KOPT-K1 (cell line): ENCODE results near the gene CDCP1.

Source experiments
- H3K27ac ChIP-seq: fragments of 200-600 bp; sonication (generic); 2 replicates; pipeline ENCODE4 v1.5.1; 2016; ENCODE audit warnings: antibody characterized with exemption, mild to moderate bottlenecking, low read depth, low read length; ENCODE audit not compliant: poor library complexity, severe bottlenecking
- H3K36me3 ChIP-seq: fragments of 200-600 bp; sonication (generic); 2 replicates; pipeline ENCODE4 v1.5.1; 2017; ENCODE audit warnings: antibody characterized with exemption, mild to moderate bottlenecking, low read length, moderate library complexity; ENCODE audit not compliant: insufficient read depth
- H3K9me3 ChIP-seq: fragments of 200-600 bp; sonication (generic); 2 replicates; pipeline ENCODE4 v1.5.1; 2017; ENCODE audit warnings: antibody characterized with exemption, low read length, mild to moderate bottlenecking; ENCODE audit not compliant: insufficient read depth, poor library complexity, severe bottlenecking

Gene CDCP1

GRCh38 chr3:45145681-45146614 lies at the start of gene CDCP1:
Gene CDCP1 (minus strand): TSS chr3:45146378. CDS start chr3:45146287, 91 bp downstream.
- peaks cover 30% of the 10 kb centered on the region for H3K9me3 ChIP-seq
- H3K36me3 ChIP-seq: no peaks in the 10 kb centered on the region
- no peak within 1 kb of the TSS for H3K27ac ChIP-seq

GRCh38 chr3:45194791-45195190 lies 48.6 kb upstream of the CDCP1 start:
- Histone ChIP-seq H3K27ac (no peak overlapping the region), H3K9me3 (no peaks in the 10 kb centered on the region), H3K36me3 (no peaks in the 10 kb centered on the region)

GRCh38 chr3:45191924-45192417 lies 45.8 kb upstream of the CDCP1 start:
- no peaks in the 10 kb centered on the region for H3K36me3 ChIP-seq
- H3K9me3 ChIP-seq: no peaks in the 10 kb centered on the region
- H3K27ac ChIP-seq: no peak overlapping the region

- Histone ChIP-seq H3K27ac (no peak overlapping the region), H3K36me3 (no peaks in the 10 kb centered on the region), H3K9me3 (no peaks in the 10 kb centered on the region)
Measured at GRCh38 chr3:45191424-45191823, 45.2 kb upstream of the CDCP1 start.

- no peaks in the 10 kb centered on the region for H3K36me3 ChIP-seq
- H3K27ac ChIP-seq: no peak overlapping the region
- H3K9me3 ChIP-seq: no peaks in the 10 kb centered on the region
Measured at GRCh38 chr3:45188719-45189659, 42.8 kb upstream of the CDCP1 start.

GRCh38 chr3:45187694-45188141 lies 41.5 kb upstream of the CDCP1 start:
- no peaks in the 10 kb centered on the region for H3K36me3 ChIP-seq
- H3K27ac ChIP-seq: no peak overlapping the region
- no peaks in the 10 kb centered on the region for H3K9me3 ChIP-seq

- Histone ChIP-seq H3K9me3 (no peaks in the 10 kb centered on the region), H3K36me3 (no peaks in the 10 kb centered on the region), H3K27ac (no peak overlapping the region)
Measured at GRCh38 chr3:45186871-45187270, 40.7 kb upstream of the CDCP1 start.

GRCh38 chr3:45185461-45185860 lies 39.3 kb upstream of the CDCP1 start:
- H3K9me3 ChIP-seq: no peaks in the 10 kb centered on the region
- no peaks in the 10 kb centered on the region for H3K36me3 ChIP-seq
- no peak overlapping the region for H3K27ac ChIP-seq

- Histone ChIP-seq H3K27ac (no peak overlapping the region), H3K9me3 (no peaks in the 10 kb centered on the region), H3K36me3 (no peaks in the 10 kb centered on the region)
Measured at GRCh38 chr3:45185052-45185451, 38.9 kb upstream of the CDCP1 start.

GRCh38 chr3:45183872-45184262 lies 37.7 kb upstream of the CDCP1 start:
- Histone ChIP-seq H3K27ac (no peak overlapping the region), H3K36me3 (no peaks in the 10 kb centered on the region), H3K9me3 (no peaks in the 10 kb centered on the region)

GRCh38 chr3:45182915-45183871 lies 37.0 kb upstream of the CDCP1 start:
- H3K9me3 ChIP-seq: no peaks in the 10 kb centered on the region
- no peak overlapping the region for H3K27ac ChIP-seq
- no peaks in the 10 kb centered on the region for H3K36me3 ChIP-seq

- Histone ChIP-seq H3K36me3 (no peaks in the 10 kb centered on the region), H3K27ac (no peak overlapping the region), H3K9me3 (no peaks in the 10 kb centered on the region)
Measured at GRCh38 chr3:45181496-45181895, 35.3 kb upstream of the CDCP1 start.

- Histone ChIP-seq H3K36me3 (no peaks in the 10 kb centered on the region), H3K9me3 (no peaks in the 10 kb centered on the region), H3K27ac (no peak overlapping the region)
Measured at GRCh38 chr3:45180899-45181298, 34.7 kb upstream of the CDCP1 start.

- H3K27ac ChIP-seq: no peak overlapping the region
- no peaks in the 10 kb centered on the region for H3K36me3 ChIP-seq
- H3K9me3 ChIP-seq: no peaks in the 10 kb centered on the region
Measured at GRCh38 chr3:45180051-45180450, 33.9 kb upstream of the CDCP1 start.
